GM19328 (cell line): ENCODE measurements around the gene EFHD2.
"Not testable (repeated sequence)": the region's sequence is repeated elsewhere in the genome, so short reads cannot be mapped to it uniquely, and the experiment has no call there.

ENCODE experiments used
- ATAC-seq: cut with Tn5 transposase; IDR thresholded peaks from one replicate; pipeline ENCODE4 v1.9.1; 2021; ENCODE audit warnings: mild to moderate bottlenecking, moderate library complexity; ENCODE audit not compliant: unreplicated experiment

EFHD2 gene

DNA sequence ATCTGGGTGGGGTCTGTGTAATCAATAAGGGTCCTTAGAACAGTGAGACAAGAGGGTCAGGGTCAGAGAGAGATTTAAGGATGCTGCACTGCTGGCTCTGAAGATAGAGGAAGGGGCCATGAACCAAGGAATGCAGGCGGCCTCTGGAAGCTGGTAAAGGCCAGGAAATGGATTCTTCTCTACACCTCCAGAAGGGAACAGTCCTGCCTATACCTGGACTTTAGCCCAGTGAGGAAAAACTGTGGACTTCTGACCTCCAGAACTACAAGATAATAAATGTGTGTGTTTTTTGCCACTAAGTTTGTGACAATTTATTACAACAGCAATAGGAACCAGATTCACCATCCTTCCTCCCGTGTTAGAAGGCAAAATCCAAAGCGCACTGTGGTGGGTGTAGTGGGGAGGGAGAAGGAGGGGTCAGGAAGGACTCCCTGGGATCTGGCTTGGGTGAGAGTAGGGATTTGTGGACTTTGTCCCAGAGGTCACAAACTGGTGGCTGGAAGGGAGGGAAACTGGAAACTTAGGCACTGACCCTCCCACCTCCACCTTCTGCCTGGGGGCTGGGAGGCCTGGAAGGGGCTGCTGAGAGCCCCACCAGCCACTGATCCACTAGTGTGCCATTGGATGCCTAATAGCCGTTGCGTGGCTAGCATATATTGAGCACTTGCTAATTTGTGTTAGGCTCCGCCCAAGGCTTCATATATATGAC lies 41.5 kb downstream of the EFHD2 start:
- no peak for ATAC-seq

GRCh38 chr1:15452216-15452615 lies 42.5 kb downstream of the EFHD2 start:
- ATAC-seq, result no peak

GRCh38 chr1:15452866-15453571 lies 43.3 kb downstream of the EFHD2 start:
- no peak for ATAC-seq

- ATAC-seq, result no peak
These were observed 44.0 kb downstream of the EFHD2 start for GRCh38 chr1:15453734-15454133.

DNA sequence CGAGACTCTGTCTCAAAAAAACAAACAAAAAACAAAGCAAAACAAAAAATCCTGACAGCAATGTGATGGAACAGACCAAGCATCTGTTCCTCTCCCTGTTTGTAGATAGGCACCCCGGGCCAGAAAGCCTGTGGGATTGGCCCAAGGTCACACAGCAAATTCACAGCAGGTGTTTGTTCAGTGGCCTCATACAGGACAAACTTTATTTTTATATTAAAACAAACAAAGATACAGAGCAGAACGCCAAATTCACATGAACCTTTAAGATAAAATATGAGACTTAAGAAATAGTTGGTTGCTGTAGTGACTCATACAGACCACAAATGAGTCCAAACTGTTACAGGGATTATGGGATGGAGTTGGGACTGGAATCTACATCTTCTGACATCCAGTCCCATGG lies 44.6 kb downstream of the EFHD2 start:
- no peak for ATAC-seq

DNA sequence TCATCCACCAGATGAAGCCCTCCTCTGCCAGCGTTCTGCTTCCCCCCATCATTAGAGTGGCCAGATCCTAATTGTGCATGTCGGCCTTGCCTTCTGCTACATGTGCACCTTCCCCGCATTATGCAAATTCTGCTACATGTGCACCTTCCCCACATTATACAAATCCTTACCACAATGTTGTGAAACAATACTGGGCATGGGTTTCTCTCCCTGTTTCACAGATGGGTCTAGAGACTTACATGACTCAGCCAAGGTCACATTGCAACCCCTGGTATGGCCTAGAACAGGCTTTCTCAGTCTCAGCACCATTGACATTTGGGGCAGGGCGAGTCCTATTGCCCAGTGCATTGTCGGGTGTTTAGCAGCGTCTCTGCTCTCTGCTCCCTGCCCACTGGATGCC lies 45.8 kb downstream of the EFHD2 start:
- ATAC-seq, result no peak

DNA sequence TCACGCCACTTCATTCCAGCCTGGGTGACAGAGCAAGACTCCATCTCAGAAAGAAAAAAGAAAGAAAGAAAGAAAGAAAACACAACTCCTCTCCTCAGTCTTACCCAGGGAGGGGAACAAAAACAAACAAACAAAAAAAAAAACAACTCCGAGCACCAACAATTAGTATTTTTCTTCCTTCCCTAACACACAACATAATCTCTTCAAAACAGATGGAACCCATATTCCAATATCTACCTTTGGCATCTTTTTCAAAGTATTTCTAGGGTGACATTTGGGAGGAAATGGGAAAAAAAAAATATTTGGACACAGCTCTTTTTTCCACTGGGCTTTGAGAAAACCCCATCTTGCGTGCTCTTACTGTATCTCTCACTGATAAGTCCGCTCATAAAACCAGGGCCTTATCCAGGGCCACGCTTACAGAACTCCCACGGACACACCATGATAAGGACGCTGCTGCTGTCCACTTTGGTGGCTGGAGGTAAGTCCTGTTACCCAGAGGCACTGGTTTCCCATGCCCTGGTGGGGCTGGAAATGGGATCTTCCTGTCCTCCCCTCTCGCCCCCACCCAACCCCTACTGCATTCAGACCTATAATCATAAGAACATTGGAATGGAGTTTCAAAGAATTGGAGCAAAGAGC lies 46.7 kb downstream of the EFHD2 start, which contains the start of gene CELA2A:
Gene CELA2A, plus strand, starts transcription at position 420 of the 642 bp plus-strand sequence. Its CDS starts 22 bp downstream, at position 442.
- ATAC-seq, result no peak

DNA sequence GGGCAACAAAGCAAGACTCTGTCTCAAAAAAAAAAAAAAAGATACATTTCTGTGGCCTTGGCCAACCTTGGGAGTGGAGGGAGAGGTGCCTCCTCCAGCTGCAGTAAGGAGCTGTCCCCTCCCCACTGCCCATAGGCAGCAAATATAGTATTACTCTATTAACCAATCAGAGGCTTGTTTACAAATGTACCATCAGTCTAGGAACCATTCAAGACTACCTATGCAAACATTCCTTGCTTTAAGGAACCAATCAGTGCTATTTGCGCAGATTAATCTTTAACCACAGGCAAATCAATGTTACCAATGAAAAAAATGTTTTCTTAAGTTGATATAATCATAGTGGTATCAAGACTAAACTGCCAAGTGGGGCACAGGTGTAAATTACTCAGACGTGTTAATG lies 47.9 kb downstream of the EFHD2 start:
- no peak for ATAC-seq

- ATAC-seq, result not testable (repeated sequence)
These were observed 48.7 kb downstream of the EFHD2 start for GRCh38 chr1:15458388-15458787.

DNA sequence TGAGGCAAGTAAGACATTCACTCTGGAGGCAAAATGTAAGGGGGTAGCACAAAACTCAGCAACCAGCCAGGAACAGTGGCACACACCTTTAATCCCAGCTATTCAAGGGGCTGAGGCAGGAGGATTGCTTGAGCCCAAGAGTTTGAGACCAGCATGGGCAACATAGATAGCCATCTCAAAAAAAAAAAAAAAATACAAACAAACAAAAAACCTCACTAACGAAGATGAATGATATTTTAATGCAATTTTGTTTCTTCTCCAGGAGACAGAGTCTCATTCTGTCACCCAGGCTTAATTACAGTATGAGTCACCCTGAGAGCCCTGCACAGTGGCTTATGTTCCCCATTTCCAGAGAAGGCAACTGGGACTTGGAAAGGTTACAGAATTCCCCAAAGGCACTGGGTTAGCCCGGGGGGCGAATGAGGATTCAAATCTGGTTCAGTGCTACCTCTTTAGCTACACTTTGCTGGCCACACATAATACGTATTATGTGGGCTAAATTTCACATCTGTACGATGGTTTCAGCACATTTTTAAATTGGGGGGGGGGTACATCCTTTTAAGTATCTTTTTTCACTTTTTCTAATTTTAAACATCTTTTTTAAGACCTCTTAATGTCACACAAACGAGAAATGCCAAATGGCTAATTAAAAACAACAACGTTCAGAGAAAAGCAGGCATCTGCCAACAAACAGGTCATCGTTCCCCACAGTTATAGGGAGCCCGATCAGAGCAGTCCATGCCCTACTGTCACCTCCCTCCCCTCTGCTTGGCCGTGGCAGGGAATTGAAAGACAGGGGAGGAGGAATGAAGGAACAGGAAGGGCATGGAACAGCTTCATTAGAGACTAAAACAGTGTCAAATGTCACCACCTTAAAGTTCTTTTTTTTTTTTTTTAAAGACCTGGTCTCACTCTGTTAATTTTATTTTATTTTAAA lies 50.4 kb downstream of the EFHD2 start:
- no peak for ATAC-seq

DNA sequence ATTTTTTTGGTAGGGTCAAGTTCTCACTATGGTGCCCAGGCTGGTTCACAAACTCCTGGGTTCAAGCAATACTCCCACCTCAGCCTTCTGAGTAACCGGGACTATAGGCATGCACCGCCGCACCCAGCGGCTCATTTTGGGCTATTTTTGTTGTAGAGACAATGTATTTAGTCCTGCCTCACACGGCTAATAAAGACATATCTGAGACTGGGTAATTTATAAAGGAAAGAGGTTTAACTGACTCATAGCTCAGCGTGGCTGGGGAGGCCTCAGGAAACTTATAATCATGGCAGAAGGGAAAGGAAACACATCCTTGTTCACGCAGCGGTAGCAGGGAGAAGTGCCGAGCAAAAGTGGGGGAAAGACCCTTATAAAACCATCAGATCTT lies 51.0 kb downstream of the EFHD2 start:
- ATAC-seq, result no peak

- ATAC-seq, result not testable (repeated sequence)
These were observed 53.5 kb downstream of the EFHD2 start for GRCh38 chr1:15463064-15463800.

DNA sequence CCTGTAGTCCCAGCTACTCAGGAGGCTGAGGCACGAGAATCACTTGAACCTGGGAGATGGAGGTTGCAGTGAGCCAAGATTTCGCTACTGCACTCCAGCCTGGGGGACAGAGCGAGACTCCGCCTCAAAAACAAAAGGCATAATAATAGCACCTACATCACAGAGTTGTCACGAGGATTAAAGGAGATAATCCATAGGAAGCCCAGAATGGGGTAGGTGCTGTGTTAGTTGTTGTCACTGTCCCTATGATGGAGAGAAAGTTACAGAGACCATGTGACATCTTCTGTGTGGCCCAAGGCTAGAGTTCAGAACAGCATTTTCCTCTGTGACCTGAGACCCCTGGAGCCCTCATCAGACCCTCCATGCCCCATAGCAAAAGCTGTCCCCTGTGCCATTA lies 54.2 kb downstream of the EFHD2 start:
- not testable (repeated sequence) for ATAC-seq

DNA sequence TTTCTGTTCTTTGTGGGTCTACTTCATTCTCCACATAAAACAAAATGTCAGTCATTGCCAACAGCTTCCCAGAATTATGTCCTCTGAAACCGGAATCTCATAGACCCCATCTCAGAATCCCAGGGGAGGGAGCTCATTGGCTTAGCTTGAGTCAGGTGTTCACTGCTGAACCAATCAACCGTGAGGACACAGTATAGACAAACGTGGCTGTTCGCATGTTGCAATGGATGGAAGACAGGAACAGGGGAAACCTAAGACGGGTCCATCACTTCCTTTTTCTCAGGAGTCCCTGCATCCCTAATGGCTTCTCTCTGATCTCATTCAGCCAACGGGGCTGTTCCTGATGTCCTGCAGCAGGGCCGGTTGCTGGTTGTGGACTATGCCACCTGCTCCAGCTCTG lies 56.0 kb downstream of the EFHD2 start:
- ATAC-seq, result no peak

DNA sequence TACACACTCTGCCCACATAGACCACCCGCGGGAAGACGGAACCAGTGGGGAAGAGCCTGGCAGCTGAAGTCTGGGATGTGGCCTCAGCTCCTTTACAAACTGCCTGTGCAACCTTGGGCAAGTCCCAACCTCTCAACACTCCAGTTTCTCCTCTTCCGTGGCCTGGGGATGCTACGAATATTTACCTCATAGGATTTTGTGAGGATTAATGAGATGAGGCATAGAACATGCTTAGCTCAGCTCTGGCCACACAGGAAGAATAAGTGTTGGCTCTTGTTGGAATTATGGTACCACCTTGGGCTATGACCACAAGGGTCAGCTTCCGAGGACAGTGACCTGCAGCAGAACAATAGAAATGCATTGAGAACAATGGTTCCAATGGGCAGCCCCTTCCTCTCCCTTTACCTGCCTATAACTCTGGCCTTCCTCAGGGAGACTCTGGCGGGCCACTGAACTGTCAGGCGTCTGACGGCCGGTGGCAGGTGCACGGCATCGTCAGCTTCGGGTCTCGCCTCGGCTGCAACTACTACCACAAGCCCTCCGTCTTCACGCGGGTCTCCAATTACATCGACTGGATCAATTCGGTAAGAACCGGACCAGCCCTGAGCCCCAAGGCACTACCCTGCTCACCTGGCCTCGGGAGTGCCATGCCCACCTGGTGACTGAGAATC lies 57.4 kb downstream of the EFHD2 start:
- not testable (repeated sequence) for ATAC-seq

DNA sequence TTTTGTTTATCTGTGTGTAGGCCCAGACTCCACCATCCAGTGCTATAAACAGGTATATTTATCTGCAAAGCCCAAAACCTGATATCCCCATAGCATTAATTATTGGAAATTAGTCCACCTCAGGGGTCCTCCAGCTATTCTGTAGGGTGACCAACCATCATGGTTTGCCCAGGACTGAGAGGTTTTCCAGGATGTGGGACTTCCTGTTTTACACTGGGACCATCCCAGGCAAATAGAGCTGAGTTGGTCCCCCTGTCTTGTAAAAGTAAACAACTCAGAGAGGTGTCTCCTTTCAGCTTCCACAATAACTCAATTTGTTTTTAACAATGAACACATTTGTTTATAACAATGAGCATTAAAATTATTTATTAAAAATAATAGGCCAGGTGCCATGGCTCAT lies 58.5 kb downstream of the EFHD2 start:
- ATAC-seq, result no peak

GRCh38 chr1:15469361-15469760 lies 59.7 kb downstream of the EFHD2 start:
- no peak for ATAC-seq

DNA sequence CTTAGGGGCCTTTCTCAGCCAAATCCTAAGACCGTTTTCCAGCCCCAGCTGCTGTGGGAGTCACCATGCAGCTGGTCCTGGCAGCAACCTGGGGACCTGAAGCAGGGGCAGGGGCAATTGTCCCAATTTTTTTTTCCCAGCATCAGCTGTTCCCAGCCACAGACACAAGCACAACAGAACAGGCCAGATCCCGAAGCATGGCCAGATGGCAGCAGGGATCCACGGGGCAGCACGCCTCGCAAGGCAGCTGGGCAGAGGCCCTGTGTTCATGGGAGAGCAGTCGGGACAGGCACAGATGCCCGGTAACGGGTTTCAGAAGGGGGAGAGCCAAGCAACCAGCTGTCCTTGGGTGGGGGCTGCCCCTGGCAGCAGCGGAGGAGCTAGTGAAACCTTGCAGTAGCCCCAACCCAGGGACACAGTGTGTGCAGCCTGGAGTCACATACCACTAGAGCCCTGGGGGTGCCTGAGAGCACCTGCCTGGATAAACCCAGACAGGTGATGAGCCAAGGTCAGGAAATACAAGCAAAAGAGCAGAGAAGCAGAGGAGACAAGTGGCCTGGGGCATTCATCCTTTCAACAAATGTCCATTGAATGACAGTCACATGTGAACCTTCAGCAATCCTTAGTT lies 60.2 kb downstream of the EFHD2 start:
- ATAC-seq, result not testable (repeated sequence)

GRCh38 chr1:15471067-15471466 lies 61.4 kb downstream of the EFHD2 start:
- not testable (repeated sequence) for ATAC-seq
